ENCODE data around the gene RESF1.

The RESF1 gene, protein sequence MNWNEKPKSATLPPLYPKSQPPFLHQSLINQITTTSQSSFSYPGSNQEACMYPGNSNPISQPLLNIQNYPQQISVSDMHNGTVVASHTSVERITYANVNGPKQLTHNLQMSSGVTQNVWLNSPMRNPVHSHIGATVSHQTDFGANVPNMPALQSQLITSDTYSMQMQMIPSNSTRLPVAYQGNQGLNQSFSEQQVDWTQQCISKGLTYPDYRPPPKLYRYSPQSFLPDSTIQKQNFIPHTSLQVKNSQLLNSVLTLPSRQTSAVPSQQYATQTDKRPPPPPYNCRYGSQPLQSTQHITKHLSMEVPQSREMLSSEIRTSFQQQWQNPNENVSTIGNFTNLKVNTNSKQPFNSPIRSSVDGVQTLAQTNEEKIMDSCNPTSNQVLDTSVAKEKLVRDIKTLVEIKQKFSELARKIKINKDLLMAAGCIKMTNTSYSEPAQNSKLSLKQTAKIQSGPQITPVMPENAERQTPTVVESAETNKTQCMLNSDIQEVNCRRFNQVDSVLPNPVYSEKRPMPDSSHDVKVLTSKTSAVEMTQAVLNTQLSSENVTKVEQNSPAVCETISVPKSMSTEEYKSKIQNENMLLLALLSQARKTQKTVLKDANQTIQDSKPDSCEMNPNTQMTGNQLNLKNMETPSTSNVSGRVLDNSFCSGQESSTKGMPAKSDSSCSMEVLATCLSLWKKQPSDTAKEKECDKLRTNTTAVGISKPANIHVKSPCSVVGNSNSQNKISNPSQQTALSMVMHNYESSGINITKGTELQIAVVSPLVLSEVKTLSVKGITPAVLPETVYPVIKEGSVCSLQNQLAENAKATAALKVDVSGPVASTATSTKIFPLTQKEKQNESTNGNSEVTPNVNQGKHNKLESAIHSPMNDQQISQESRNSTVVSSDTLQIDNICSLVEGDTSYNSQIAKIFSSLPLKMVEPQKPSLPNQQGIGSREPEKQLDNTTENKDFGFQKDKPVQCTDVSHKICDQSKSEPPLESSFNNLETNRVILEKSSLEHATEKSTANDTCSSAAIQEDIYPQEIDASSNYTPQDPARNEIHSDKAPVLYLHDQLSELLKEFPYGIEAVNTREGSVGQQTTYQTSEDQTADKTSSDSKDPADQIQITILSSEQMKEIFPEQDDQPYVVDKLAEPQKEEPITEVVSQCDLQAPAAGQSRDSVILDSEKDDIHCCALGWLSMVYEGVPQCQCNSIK (N-terminal part only)

DNA sequence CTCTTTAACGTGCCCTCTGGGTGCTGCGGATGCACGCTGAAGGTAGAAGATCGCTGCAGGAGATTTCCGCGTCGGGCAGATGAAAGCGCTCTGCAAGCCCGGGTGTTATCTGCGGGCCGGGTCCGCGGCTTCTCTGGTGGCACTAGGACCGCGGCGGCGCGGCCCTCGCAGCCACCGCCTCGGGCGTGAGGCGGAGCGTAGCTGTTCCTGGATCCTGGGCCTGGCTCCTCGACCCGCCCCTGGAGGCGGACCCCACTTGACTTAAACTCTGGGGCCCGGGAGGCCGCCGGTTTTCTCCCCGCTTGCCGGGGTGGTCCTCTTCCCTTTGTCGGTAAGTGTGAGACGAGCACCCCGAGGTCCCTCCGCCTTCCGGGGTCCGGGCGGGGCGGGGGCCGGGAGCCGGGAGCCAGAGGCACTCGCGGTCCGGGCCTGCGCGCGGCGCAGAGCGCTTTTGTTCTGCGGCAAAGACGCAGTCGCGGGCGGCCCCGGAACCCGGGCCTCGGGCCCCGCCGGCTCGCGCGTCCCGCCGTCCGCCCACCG, at the start of gene RESF1:
RESF1 (plus strand) TSS at position 255 of the 540 bp plus-strand sequence. CDS start 21,541 bp downstream, outside the sequence.
- no peak within 1 kb of the TSS for H3K27ac ChIP-seq (ENCODE audit: low read length)
- H3K27me3 ChIP-seq (ENCODE audit: control insufficient read depth, insufficient read depth, low read length): peaks cover 4% of the 10 kb centered on the region
- H3K9ac ChIP-seq (ENCODE audit: low read length): peak within 1 kb of the TSS; percentile 81
- peaks cover 23% of the 10 kb centered on the region for H3K36me3 ChIP-seq (ENCODE audit: control insufficient read depth, low read depth, low read length)
- H3K4me3 ChIP-seq (ENCODE audit: low read length): peak within 1 kb of the TSS; percentile 99
- H3K9me3 ChIP-seq (ENCODE audit: control insufficient read depth, low read depth, low read length): no peaks in the 10 kb centered on the region
- H3K4me1 ChIP-seq (ENCODE audit: control insufficient read depth, low read depth, low read length): peaks cover 19% of the 10 kb centered on the region

DNA sequence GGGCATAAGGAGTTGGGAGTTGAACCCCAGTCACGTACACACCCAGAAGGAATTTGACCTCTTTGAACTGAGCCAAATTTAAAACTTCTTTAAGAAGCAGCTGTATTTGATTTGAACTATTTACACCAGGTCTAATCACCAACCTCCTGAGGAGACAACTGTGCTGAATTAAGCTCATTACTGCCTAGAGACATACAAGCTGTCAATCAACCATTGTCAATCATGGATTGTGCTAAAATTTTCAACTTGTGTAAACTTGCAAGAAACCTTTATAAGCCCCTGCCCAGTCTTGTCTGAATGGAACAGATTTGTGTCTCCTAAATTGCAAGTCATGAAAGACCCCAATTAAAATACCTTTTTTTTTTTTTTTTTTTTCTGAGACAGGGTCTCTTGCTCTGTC, 44.3 kb upstream of the RESF1 start:
- no peaks in the 10 kb centered on the region for H3K27me3 ChIP-seq (ENCODE audit: control insufficient read depth, insufficient read depth, low read length)
- no peak overlapping the region for H3K27ac ChIP-seq (ENCODE audit: low read length)
- H3K36me3 ChIP-seq (ENCODE audit: control insufficient read depth, low read depth, low read length): no peaks in the 10 kb centered on the region
- peaks cover 3% of the 10 kb centered on the region for H3K9me3 ChIP-seq (ENCODE audit: control insufficient read depth, low read depth, low read length)
- H3K9ac ChIP-seq (ENCODE audit: low read length): no peak overlapping the region
- H3K4me3 ChIP-seq (ENCODE audit: low read length): no peak overlapping the region
- peaks cover 5% of the 10 kb centered on the region for H3K4me1 ChIP-seq (ENCODE audit: control insufficient read depth, low read depth, low read length)

DNA sequence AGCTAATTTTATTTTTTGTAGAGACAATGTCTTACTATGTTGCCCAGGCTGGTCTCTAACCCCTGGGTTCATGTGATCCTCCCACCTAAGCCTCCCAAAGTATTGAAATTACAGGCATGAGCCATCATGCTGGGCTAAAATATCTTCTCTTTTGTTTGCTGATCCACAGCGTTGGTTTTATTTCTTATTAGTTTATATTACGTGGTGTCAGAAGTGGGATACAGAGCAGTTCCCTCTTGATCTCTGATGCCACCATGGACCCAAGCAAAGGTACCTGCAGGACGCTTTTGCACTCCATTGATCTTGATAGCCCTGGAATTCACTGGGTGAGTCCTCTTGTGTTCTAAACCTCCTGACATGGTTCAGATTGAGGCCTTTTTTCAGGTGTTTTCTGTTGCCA, 43.8 kb upstream of the RESF1 start:
- Histone ChIP-seq H3K4me3 (ENCODE audit: low read length) (no peak overlapping the region), H3K27me3 (ENCODE audit: control insufficient read depth, insufficient read depth, low read length) (no peaks in the 10 kb centered on the region), H3K9me3 (ENCODE audit: control insufficient read depth, low read depth, low read length) (peaks cover 3% of the 10 kb centered on the region), H3K27ac (ENCODE audit: low read length) (no peak overlapping the region), H3K36me3 (ENCODE audit: control insufficient read depth, low read depth, low read length) (no peaks in the 10 kb centered on the region), H3K9ac (ENCODE audit: low read length) (no peak overlapping the region), H3K4me1 (ENCODE audit: control insufficient read depth, low read depth, low read length) (peaks cover 5% of the 10 kb centered on the region)

DNA sequence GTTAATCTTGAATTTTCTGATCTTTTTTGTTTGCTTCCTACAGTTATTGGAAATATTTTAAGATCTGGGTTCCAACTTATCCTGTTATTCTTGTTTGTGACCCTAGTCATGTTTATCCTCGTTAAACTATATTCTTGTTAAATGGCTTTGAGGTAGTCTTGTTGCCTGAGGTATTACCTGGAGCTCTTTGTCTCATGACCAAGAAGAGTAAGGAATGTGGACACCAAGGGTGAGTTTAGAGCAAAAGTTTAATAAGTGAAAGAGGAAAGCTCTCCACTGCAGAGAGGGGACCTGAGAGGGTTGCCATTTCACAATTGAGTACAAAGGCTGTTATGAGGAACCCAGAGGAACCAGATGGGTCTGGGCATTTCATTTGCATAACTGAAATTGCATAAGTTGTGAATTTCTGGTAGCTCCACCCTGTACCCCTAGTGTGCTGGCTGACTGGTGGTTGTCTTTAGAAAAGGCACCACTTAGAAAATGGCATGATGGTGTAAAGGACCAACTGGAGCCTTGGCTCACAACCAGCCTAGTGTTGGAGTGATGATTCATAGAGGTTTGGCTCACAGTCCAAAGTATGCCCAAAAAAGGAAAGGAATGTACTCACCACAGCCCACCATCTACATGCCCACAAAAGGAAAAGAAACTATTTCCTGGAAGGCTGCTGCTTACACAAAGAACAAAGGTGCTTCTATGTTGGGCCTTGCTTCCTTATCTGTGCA, 36.7 kb upstream of the RESF1 start:
- Histone ChIP-seq H3K36me3 (ENCODE audit: control insufficient read depth, low read depth, low read length) (no peaks in the 10 kb centered on the region), H3K9me3 (ENCODE audit: control insufficient read depth, low read depth, low read length) (peaks cover 17% of the 10 kb centered on the region), H3K4me1 (ENCODE audit: control insufficient read depth, low read depth, low read length) (peaks cover 2% of the 10 kb centered on the region), H3K9ac (ENCODE audit: low read length) (no peak overlapping the region), H3K27me3 (ENCODE audit: control insufficient read depth, insufficient read depth, low read length) (no peaks in the 10 kb centered on the region), H3K27ac (ENCODE audit: low read length) (no peak overlapping the region), H3K4me3 (ENCODE audit: low read length) (no peak overlapping the region)

- Histone ChIP-seq H3K36me3 (ENCODE audit: control insufficient read depth, low read depth, low read length) (no peaks in the 10 kb centered on the region), H3K4me1 (ENCODE audit: control insufficient read depth, low read depth, low read length) (no peaks in the 10 kb centered on the region), H3K9me3 (ENCODE audit: control insufficient read depth, low read depth, low read length) (peaks cover 17% of the 10 kb centered on the region), H3K27ac (ENCODE audit: low read length) (no peak overlapping the region), H3K4me3 (ENCODE audit: low read length) (no peak overlapping the region), H3K27me3 (ENCODE audit: control insufficient read depth, insufficient read depth, low read length) (no peaks in the 10 kb centered on the region), H3K9ac (ENCODE audit: low read length) (no peak overlapping the region)
Observed at GRCh38 chr12:31923063-31923412, 36.2 kb upstream of the RESF1 start.

- H3K9ac ChIP-seq (ENCODE audit: low read length): no peak overlapping the region
- no peak overlapping the region for H3K4me3 ChIP-seq (ENCODE audit: low read length)
- no peaks in the 10 kb centered on the region for H3K27me3 ChIP-seq (ENCODE audit: control insufficient read depth, insufficient read depth, low read length)
- no peaks in the 10 kb centered on the region for H3K4me1 ChIP-seq (ENCODE audit: control insufficient read depth, low read depth, low read length)
- H3K27ac ChIP-seq (ENCODE audit: low read length): no peak overlapping the region
- no peaks in the 10 kb centered on the region for H3K36me3 ChIP-seq (ENCODE audit: control insufficient read depth, low read depth, low read length)
- no peaks in the 10 kb centered on the region for H3K9me3 ChIP-seq (ENCODE audit: control insufficient read depth, low read depth, low read length)
Observed at GRCh38 chr12:31928246-31929026, 30.8 kb upstream of the RESF1 start.

DNA sequence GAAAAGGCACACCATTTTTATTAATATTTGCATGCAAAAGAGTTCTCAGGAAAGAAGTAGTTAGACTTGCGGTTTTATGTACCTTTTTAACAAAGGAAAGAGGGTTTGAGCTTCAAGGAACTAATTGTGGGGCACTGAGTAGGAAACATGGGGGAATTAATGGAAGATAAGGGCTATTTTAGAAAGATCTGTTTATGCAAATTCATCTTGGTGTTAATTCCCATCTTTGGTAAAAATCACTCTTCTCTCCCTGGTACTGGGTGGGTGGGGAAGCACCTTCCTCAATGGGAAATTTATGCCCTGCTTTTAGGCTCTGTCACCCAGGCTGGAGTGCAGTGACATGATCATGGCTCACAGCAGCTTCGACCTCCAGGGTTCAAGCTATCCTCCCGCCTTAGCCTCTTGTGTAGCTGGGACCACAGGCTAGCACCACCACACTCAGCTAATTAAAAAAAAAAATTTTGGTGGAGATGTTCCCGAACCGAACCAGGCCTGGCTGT, 30.1 kb upstream of the RESF1 start:
- Histone ChIP-seq H3K27me3 (ENCODE audit: control insufficient read depth, insufficient read depth, low read length) (no peaks in the 10 kb centered on the region), H3K4me1 (ENCODE audit: control insufficient read depth, low read depth, low read length) (no peaks in the 10 kb centered on the region), H3K9me3 (ENCODE audit: control insufficient read depth, low read depth, low read length) (no peaks in the 10 kb centered on the region), H3K4me3 (ENCODE audit: low read length) (no peak overlapping the region), H3K27ac (ENCODE audit: low read length) (no peak overlapping the region), H3K9ac (ENCODE audit: low read length) (no peak overlapping the region), H3K36me3 (ENCODE audit: control insufficient read depth, low read depth, low read length) (no peaks in the 10 kb centered on the region)

GRCh38 chr12:31931796-31932715, 27.2 kb upstream of the RESF1 start:
- H3K36me3 ChIP-seq (ENCODE audit: control insufficient read depth, low read depth, low read length): no peaks in the 10 kb centered on the region
- H3K27me3 ChIP-seq (ENCODE audit: control insufficient read depth, insufficient read depth, low read length): no peaks in the 10 kb centered on the region
- H3K27ac ChIP-seq (ENCODE audit: low read length): no peak overlapping the region
- no peak overlapping the region for H3K9ac ChIP-seq (ENCODE audit: low read length)
- no peaks in the 10 kb centered on the region for H3K9me3 ChIP-seq (ENCODE audit: control insufficient read depth, low read depth, low read length)
- H3K4me3 ChIP-seq (ENCODE audit: low read length): no peak overlapping the region
- no peaks in the 10 kb centered on the region for H3K4me1 ChIP-seq (ENCODE audit: control insufficient read depth, low read depth, low read length)

- no peaks in the 10 kb centered on the region for H3K27me3 ChIP-seq (ENCODE audit: control insufficient read depth, insufficient read depth, low read length)
- H3K9me3 ChIP-seq (ENCODE audit: control insufficient read depth, low read depth, low read length): no peaks in the 10 kb centered on the region
- H3K36me3 ChIP-seq (ENCODE audit: control insufficient read depth, low read depth, low read length): no peaks in the 10 kb centered on the region
- H3K9ac ChIP-seq (ENCODE audit: low read length): no peak overlapping the region
- H3K4me3 ChIP-seq (ENCODE audit: low read length): no peak overlapping the region
- H3K27ac ChIP-seq (ENCODE audit: low read length): no peak overlapping the region
- no peaks in the 10 kb centered on the region for H3K4me1 ChIP-seq (ENCODE audit: control insufficient read depth, low read depth, low read length)
Observed at GRCh38 chr12:31944299-31944698, 14.9 kb upstream of the RESF1 start.
